ENCODE measurements around the gene UBE2D2.

GRCh38 chr5:139561655-139562451, 714 bp downstream of the UBE2D2 start:
- TF ChIP-seq CTCF (IDR thresholded peaks at IDR 0.05; ENCODE audit: low read depth, low read length) (no peak), EZH2phosphoT487 (IDR thresholded peaks at IDR 0.05; ENCODE audit: low read depth) (no peak)

All from OCI-LY3 (cell line).